ENCODE results near the gene SLC35C1.
A peak's percentile ranks its signal among the peaks of the same experiment; 100 is the strongest.
"Not testable (repeated sequence)": the region's sequence is repeated elsewhere in the genome, so short reads cannot be mapped to it uniquely, and the experiment has no call there.

The SLC35C1 gene

GRCh38 chr11:45811571-45812290 is 6.8 kb downstream of the SLC35C1 start:
- DNase-seq, result no peak

- no peak for DNase-seq
Measured at GRCh38 chr11:45812581-45813548, 7.9 kb downstream of the SLC35C1 start.

- peak; percentile 51 for DNase-seq
Measured at GRCh38 chr11:45815747-45816146, 10.8 kb downstream of the SLC35C1 start.

- no peak for DNase-seq
Measured at GRCh38 chr11:45816614-45817013, 11.7 kb downstream of the SLC35C1 start.

- DNase-seq, result no peak
Measured at GRCh38 chr11:45817191-45817590, 12.2 kb downstream of the SLC35C1 start.

GRCh38 chr11:45818961-45819605 is 14.1 kb downstream of the SLC35C1 start:
- no peak for DNase-seq

- no peak for DNase-seq
Measured at GRCh38 chr11:45820211-45820857, 15.4 kb downstream of the SLC35C1 start.

- not testable (repeated sequence) for DNase-seq
Measured at GRCh38 chr11:45826492-45826891, 21.5 kb downstream of the SLC35C1 start.

- DNase-seq, result no peak
Measured at GRCh38 chr11:45827123-45827522, 22.2 kb downstream of the SLC35C1 start.

GRCh38 chr11:45828996-45829395 is 24.0 kb downstream of the SLC35C1 start:
- DNase-seq, result no peak

GRCh38 chr11:45830596-45830995 is 25.6 kb downstream of the SLC35C1 start:
- no peak for DNase-seq

- no peak for DNase-seq
Measured at GRCh38 chr11:45832811-45833441, 28.0 kb downstream of the SLC35C1 start.

- no peak for DNase-seq
Measured at GRCh38 chr11:45833761-45834160, 28.8 kb downstream of the SLC35C1 start.

GRCh38 chr11:45834298-45834756 is 29.4 kb downstream of the SLC35C1 start:
- no peak for DNase-seq

- DNase-seq, result no peak
Measured at GRCh38 chr11:45839204-45839603, 34.3 kb downstream of the SLC35C1 start.

- DNase-seq, result not testable (repeated sequence)
Measured at GRCh38 chr11:45840251-45840650, 35.3 kb downstream of the SLC35C1 start.

- peak; percentile 95 for DNase-seq
Measured at GRCh38 chr11:45843158-45843924, 38.4 kb downstream of the SLC35C1 start.

GRCh38 chr11:45844822-45845578 is 40.1 kb downstream of the SLC35C1 start:
- no peak for DNase-seq

- DNase-seq, result no peak
Measured at GRCh38 chr11:45846174-45846675, 41.3 kb downstream of the SLC35C1 start.
